Right lobe of liver (tissue), 4 donors: ENCODE data around the gene SEBOX.

Experiments
- POLR2A ChIP-seq: fragments of 450-650 bp; IDR thresholded peaks from one replicate; pipeline ENCODE4 v1.6.1; 2017; ENCODE audit warnings: antibody characterized with exemption, mild to moderate bottlenecking
- TF ChIP-seq, protein P1 (sequence below), 4 donors: fragments of 200-600 bp in 3 of 4; fragments of 450-650 bp in 1 of 4; IDR thresholded peaks; one replicate each; pipeline versions ENCODE4 v1.5.1 to v1.8.0; 2016 to 2022; ENCODE audit warnings: antibody characterized with exemption in 4 of 4, mild to moderate bottlenecking in 2 of 4
- donor health status: DM: no; HTN: no; CAD: no.
- donor health status: DM: no; HTN: no; CAD: no.
- donor health status: DM: no; HTN: yes; CAD: no.

DNA sequence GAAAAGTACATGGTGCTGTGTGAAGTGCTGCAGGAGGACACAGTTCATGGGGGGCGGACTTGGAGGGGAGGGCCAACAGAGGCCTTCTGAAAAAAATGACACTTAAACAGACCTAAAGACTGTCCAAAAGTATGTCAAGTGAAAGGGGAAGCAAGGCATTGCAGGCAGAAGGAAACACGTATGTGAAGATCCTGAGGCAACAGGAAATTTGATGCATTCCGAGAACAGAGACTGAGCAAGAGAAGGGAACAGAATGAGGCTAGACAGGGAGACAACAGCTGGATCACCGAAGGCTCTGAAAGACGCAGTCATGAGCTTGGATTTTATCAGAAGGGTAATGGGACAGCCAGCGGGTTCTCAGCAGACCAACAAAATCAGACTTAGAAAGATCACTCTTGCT is 30.8 kb downstream of the SEBOX start:
- no peak for TF ChIP-seq POLR2A
- TF ChIP-seq, protein P1, sequence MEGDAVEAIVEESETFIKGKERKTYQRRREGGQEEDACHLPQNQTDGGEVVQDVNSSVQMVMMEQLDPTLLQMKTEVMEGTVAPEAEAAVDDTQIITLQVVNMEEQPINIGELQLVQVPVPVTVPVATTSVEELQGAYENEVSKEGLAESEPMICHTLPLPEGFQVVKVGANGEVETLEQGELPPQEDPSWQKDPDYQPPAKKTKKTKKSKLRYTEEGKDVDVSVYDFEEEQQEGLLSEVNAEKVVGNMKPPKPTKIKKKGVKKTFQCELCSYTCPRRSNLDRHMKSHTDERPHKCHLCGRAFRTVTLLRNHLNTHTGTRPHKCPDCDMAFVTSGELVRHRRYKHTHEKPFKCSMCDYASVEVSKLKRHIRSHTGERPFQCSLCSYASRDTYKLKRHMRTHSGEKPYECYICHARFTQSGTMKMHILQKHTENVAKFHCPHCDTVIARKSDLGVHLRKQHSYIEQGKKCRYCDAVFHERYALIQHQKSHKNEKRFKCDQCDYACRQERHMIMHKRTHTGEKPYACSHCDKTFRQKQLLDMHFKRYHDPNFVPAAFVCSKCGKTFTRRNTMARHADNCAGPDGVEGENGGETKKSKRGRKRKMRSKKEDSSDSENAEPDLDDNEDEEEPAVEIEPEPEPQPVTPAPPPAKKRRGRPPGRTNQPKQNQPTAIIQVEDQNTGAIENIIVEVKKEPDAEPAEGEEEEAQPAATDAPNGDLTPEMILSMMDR (IDR thresholded peaks at IDR 0.05): no peak
